ENCODE measurements around the gene ZNF627.

GRCh38 chr19:11594084-11594483 is 3.2 kb upstream of the ZNF627 start:
- TF ChIP-seq ZNF274 (IDR thresholded peaks at IDR 0.05; ENCODE audit: borderline replicate concordance, extremely low read depth, low read length) (no peak), SIN3A (conservative IDR thresholded peaks at IDR 0.05 in 1 of 2, IDR thresholded peaks at IDR 0.05 in 1 of 2; ENCODE audit: low read depth in 1 of 2, low read length in 2 of 2) (no peak), RAD21 (IDR thresholded peaks at IDR 0.05 in 1 of 2, conservative IDR thresholded peaks at IDR 0.05 in 1 of 2; ENCODE audit: low read depth in 2 of 2, low read length in 2 of 2) (no peak), RFX5 (IDR thresholded peaks at IDR 0.05; ENCODE audit: borderline replicate concordance, low read depth, low read length) (no peak), EZH2 (IDR thresholded peaks at IDR 0.05; ENCODE audit: low read depth, low read length, severe bottlenecking) (no peak), CBX5 (IDR thresholded peaks at IDR 0.05; ENCODE audit: low read depth, low read length) (no peak), KDM5A (IDR thresholded peaks at IDR 0.05; ENCODE audit: low read length) (no peak), TBP (IDR thresholded peaks at IDR 0.05; ENCODE audit: low read depth, low read length) (no peak), CTCF (IDR thresholded peaks at IDR 0.05; ENCODE audit: control extremely low read depth in 1 of 3, insufficient read depth in 1 of 3, low read depth in 1 of 3, low read length in 3 of 3) (no peak), POLR2A (IDR thresholded peaks at IDR 0.05; ENCODE audit: control extremely low read depth in 1 of 2, low read depth in 2 of 2, low read length in 2 of 2) (no peak)
